Calu3 (cell line): ENCODE results near the gene CD47. TPM values are rescaled to one million over a fixed set of nuclear protein-coding genes. Genes with fewer than 3 reads are reported as not detected.

Source experiments
- BruUV-seq: library from RNA; stranded (reverse); fragments of 400-500 nt; replicated peaks from 2 replicates; lab custom pipeline; 2021; lab: Mats Ljungman, UMichigan
- CTCF ChIA-PET: fragments of 300-600 bp; sonication (Branson Sonifier 250); formaldehyde crosslinking; loops from one replicate; lab custom pipeline; 2022; ENCODE audit warnings: antibody characterized with exemption; lab: Charles Lee
- DNase-seq: peaks from one replicate; pipeline ENCODE4 v3.0.0; 2022
- H3K27ac Mint-ChIP-seq: one replicate; pipeline ENCODE4 v1.8.0; 2022; ENCODE audit warnings: mixed read lengths; ENCODE audit not compliant: unreplicated experiment
- H3K27me3 Mint-ChIP-seq: one replicate; pipeline ENCODE4 v1.8.0; 2022; ENCODE audit warnings: mixed read lengths; ENCODE audit not compliant: unreplicated experiment
- H3K36me3 Mint-ChIP-seq: one replicate; pipeline ENCODE4 v1.8.0; 2022; ENCODE audit warnings: mild to moderate bottlenecking, moderate library complexity, mixed read lengths; ENCODE audit not compliant: insufficient read depth, unreplicated experiment
- H3K4me1 Mint-ChIP-seq: one replicate; pipeline ENCODE4 v1.8.0; 2022; ENCODE audit warnings: mild to moderate bottlenecking, low read depth, mixed read lengths; ENCODE audit not compliant: unreplicated experiment
- H3K4me3 Mint-ChIP-seq: one replicate; pipeline ENCODE4 v1.8.0; 2022; ENCODE audit warnings: mild to moderate bottlenecking, low read depth, moderate library complexity, mixed read lengths; ENCODE audit not compliant: unreplicated experiment
- H3K9me3 Mint-ChIP-seq: one replicate; pipeline ENCODE4 v1.8.0; 2022; ENCODE audit warnings: low read depth, mixed read lengths; ENCODE audit not compliant: unreplicated experiment
- intact Hi-C: fragments of 100-400 bp; cut with micrococcal nuclease; formaldehyde crosslinking; loops from one replicate; pipeline ENCODE4 v1.10.0; 2022; ENCODE audit not compliant: unreplicated experiment
- total RNA-seq: library from RNA; stranded (reverse); gene quantifications from 2 replicates; pipeline ENCODE4 v1.2.3, GENCODE V29; 2022
- TF ChIP-seq, protein P1 (sequence below): fragments of 200-600 bp; IDR thresholded peaks from one replicate; pipeline ENCODE4 v1.8.0; 2022; ENCODE audit warnings: antibody characterized with exemption; ENCODE audit not compliant: unreplicated experiment

The CD47 gene
- total RNA-seq, 1 experiment from 2014 or later: 174 TPM

GRCh38 chr3:108130701-108131474 lies 40.1 kb upstream of the CD47 start:
- Mint-ChIP-seq H3K4me3 (peak overlapping the region; percentile 2), H3K27ac (peak overlapping the region; percentile 56), H3K4me1 (peaks cover 62% of the 10 kb centered on the region), H3K36me3 (peaks cover 6% of the 10 kb centered on the region), H3K9me3 (peaks cover 5% of the 10 kb centered on the region), H3K27me3 (no peaks in the 10 kb centered on the region)
- no peak for DNase-seq
- TF ChIP-seq, protein P1, sequence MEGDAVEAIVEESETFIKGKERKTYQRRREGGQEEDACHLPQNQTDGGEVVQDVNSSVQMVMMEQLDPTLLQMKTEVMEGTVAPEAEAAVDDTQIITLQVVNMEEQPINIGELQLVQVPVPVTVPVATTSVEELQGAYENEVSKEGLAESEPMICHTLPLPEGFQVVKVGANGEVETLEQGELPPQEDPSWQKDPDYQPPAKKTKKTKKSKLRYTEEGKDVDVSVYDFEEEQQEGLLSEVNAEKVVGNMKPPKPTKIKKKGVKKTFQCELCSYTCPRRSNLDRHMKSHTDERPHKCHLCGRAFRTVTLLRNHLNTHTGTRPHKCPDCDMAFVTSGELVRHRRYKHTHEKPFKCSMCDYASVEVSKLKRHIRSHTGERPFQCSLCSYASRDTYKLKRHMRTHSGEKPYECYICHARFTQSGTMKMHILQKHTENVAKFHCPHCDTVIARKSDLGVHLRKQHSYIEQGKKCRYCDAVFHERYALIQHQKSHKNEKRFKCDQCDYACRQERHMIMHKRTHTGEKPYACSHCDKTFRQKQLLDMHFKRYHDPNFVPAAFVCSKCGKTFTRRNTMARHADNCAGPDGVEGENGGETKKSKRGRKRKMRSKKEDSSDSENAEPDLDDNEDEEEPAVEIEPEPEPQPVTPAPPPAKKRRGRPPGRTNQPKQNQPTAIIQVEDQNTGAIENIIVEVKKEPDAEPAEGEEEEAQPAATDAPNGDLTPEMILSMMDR: no peak
- intact Hi-C loops: loop anchor here (5.0 to 10.0 kb wide), 2 partner anchors 34 to 136 kb away; no protein-coding TSS in a partner anchor
- TSS peak; percentile 84 for BruUV-seq
- CTCF ChIA-PET: interaction anchor here (0.6 kb wide), 1 partner anchor 586 kb away, joined by 3 read pairs; no protein-coding TSS in a partner anchor

- Mint-ChIP-seq H3K4me1 (peaks cover 56% of the 10 kb centered on the region), H3K9me3 (peaks cover 5% of the 10 kb centered on the region), H3K4me3 (no peak overlapping the region), H3K36me3 (peaks cover 6% of the 10 kb centered on the region), H3K27ac (no peak overlapping the region), H3K27me3 (no peaks in the 10 kb centered on the region)
- intact Hi-C loops: loop anchor here (5.0 to 10.0 kb wide), 2 partner anchors 33 to 135 kb away; no protein-coding TSS in a partner anchor
- TF ChIP-seq, protein P1: no peak
- no peak for DNase-seq
- no TSS peak for BruUV-seq
- CTCF ChIA-PET: no interaction called here
Measured at GRCh38 chr3:108130236-108130635, 39.4 kb upstream of the CD47 start.

DNA sequence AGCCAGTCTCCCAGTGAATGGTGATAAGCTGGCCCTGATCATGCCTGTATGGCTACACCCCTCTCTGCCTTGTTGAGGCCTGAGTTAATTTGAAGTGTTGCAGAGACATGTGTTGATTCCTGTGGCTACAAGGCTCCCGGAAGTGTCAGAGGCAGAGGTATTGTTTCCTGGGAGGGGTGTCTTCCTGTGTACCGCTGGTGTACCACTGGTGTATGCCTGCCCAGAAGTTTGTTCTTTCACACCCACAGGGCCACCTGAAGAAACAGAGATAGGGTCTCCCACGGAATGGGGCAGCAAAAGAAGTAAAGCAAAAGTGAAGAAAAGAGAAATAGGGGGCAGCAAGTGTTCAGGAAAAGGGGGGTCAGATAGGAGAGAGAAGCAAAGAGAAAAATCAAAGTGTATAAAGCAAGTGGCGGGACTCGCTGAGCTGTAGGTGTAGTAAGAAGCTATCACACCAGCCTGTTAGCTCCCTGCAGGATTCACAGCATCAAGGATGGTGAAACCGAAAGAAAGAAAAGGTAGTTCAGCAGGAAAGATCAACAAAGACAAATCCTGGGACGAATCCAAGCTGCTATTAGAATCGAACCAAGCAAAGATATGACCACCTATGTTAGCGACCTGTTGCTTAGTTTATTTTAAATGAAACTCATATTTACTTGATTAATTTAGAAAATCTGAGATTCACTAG lies 36.6 kb upstream of the CD47 start:
- peaks cover 48% of the 10 kb centered on the region for H3K4me1 Mint-ChIP-seq
- H3K27me3 Mint-ChIP-seq: no peaks in the 10 kb centered on the region
- no peak overlapping the region for H3K4me3 Mint-ChIP-seq
- no peaks in the 10 kb centered on the region for H3K36me3 Mint-ChIP-seq
- peaks cover 5% of the 10 kb centered on the region for H3K9me3 Mint-ChIP-seq
- H3K27ac Mint-ChIP-seq: peak overlapping the region; percentile 3
- CTCF ChIA-PET: no interaction called here
- no peak for DNase-seq
- TF ChIP-seq, protein P1: no peak
- intact Hi-C loops: no loop called here
- no TSS peak for BruUV-seq

DNA sequence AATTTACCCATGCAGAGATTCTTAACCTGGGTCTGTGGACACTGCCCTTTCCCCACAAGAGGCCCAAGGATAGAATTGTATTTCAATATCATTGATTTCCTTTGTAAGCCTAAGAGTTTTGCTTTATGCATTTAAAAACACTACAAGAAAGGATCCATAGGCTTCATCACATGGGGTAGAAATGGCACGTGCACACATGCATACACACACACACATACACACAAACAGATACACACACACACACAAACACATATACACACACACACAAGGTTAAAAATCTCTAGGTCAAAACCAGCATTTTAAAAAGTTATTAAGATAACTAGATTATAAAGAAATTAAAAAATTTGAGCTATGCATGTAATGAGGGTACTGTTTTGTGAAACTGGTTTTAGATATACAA lies 35.5 kb upstream of the CD47 start:
- TF ChIP-seq, protein P1: no peak
- CTCF ChIA-PET: no interaction called here
- peaks cover 5% of the 10 kb centered on the region for H3K9me3 Mint-ChIP-seq
- no peak for DNase-seq
- intact Hi-C loops: no loop called here
- BruUV-seq: no TSS peak
- H3K4me1 Mint-ChIP-seq: peaks cover 37% of the 10 kb centered on the region
- no peak overlapping the region for H3K4me3 Mint-ChIP-seq
- H3K36me3 Mint-ChIP-seq: no peaks in the 10 kb centered on the region
- H3K27me3 Mint-ChIP-seq: no peaks in the 10 kb centered on the region
- H3K27ac Mint-ChIP-seq: no peak overlapping the region
